Upper lobe of right lung (tissue), 1 donor: Measurements from ENCODE around the gene ANO1. TPM values are rescaled to one million over a fixed set of nuclear protein-coding genes. Genes with fewer than 3 reads are reported as not detected.

Experiments used
- ATAC-seq: fragments of 200-7000 bp; cut with Tn5 transposase; one replicate; pipeline ENCODE4 v1.9.1; 2020; ENCODE audit warnings: mild to moderate bottlenecking, moderate library complexity
- DNase-seq: peaks from one replicate; pipeline ENCODE4 v3.0.0-alpha.2; 2020
- H3K27ac ChIP-seq: fragments of 200-600 bp; one replicate; pipeline ENCODE4 v1.8.0; 2022
- H3K27me3 ChIP-seq: fragments of 200-600 bp; one replicate; pipeline ENCODE4 v1.8.0; 2022; ENCODE audit warnings: mild to moderate bottlenecking
- H3K36me3 ChIP-seq: fragments of 200-600 bp; one replicate; pipeline ENCODE4 v1.8.0; 2022
- H3K4me1 ChIP-seq: fragments of 200-600 bp; one replicate; pipeline ENCODE4 v1.8.0; 2022
- H3K4me3 ChIP-seq: fragments of 200-600 bp; one replicate; pipeline ENCODE4 v1.8.0; 2022; ENCODE audit warnings: mild to moderate bottlenecking
- H3K9me3 ChIP-seq: fragments of 200-600 bp; one replicate; pipeline ENCODE4 v1.8.0; 2022
- intact Hi-C: fragments of 100-400 bp; cut with DNase I; formaldehyde crosslinking; loops from one replicate; pipeline ENCODE4 v1.11.0; 2022
- total RNA-seq: library from RNA; stranded (reverse); fragmentation: NEBNext Ultra II Directional; extraction: Animal tissue kit (Norgen Biotek cat#: 25700); gene quantifications from one replicate; pipeline ENCODE4 v1.2.1, GENCODE V29; 2021
- TF ChIP-seq, protein P1 (sequence below): fragments of 200-600 bp; IDR thresholded peaks from one replicate; pipeline ENCODE4 v1.8.0; 2022; ENCODE audit warnings: antibody characterized with exemption
- donor health status: DM: no; HTN: yes; CAD: no; lungs with severe emphysema.

The ANO1 gene
- total RNA-seq, 1 donor from 2014 or later = 16.8 TPM

DNA sequence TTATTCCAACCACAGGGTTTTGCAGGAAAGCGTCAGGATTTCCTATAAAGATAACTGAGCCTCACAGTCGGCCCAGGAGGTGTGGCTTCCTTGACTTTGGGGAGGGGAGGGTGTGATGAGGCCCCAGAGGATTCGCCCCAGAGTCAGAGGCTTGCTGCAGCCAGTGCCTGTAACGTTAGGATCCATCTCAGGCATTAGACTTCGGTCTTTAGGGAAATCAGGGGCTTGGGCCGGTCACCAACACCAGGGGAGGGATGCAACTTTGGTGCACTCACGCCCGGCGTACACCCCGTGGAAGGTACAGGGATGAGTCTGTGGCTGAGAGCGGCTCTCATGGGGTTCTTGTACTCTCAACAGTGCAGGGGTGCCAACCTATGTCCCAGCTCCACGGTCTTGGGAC lies 5.7 kb upstream of the ANO1 start:
- intact Hi-C loops = no loop called here
- TF ChIP-seq, protein P1, sequence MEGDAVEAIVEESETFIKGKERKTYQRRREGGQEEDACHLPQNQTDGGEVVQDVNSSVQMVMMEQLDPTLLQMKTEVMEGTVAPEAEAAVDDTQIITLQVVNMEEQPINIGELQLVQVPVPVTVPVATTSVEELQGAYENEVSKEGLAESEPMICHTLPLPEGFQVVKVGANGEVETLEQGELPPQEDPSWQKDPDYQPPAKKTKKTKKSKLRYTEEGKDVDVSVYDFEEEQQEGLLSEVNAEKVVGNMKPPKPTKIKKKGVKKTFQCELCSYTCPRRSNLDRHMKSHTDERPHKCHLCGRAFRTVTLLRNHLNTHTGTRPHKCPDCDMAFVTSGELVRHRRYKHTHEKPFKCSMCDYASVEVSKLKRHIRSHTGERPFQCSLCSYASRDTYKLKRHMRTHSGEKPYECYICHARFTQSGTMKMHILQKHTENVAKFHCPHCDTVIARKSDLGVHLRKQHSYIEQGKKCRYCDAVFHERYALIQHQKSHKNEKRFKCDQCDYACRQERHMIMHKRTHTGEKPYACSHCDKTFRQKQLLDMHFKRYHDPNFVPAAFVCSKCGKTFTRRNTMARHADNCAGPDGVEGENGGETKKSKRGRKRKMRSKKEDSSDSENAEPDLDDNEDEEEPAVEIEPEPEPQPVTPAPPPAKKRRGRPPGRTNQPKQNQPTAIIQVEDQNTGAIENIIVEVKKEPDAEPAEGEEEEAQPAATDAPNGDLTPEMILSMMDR = no peak
- peaks cover 54% of the 10 kb centered on the region for H3K27me3 ChIP-seq

DNA sequence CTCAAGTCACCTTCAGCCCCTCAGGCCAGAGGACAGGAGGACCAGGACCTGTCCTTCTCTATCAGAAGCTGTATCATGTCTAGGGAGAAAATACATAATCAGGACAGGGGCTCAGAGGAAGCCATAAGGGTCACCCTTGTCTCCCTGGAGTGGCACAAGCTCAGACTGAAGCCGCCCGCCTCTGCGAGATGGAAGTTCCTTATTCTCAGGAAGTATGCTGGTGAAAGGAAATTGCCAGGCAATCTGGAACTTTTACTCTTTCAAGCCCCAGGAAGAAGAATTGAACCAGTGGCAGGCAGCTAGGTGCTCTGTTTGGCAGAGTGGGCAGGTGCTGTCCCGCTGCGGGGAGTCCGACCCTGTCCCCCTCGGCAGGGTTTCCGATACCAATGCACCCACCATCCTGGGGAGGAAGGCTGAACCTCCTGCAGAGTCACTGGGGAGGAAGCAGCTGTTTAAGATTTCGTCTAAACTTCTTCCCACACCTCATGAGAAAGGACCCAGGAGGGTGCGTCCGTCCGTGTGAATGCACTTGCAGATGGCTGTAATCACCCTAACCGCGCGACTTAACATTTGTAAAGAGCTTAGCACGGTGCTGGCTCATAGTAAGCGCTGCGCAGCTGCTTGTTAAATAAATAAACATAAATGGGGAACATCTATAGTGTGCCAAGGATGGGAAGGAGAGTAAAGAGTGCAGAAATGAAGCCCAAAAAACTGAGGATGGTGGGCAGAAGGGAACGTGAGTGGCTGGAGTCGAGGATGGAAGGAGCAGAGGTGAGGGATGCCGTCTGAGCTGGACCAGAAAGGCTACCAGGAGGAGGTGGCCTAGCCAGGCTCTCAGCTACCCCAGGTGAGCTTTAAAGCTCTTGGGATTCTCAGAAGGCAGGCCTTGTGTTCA lies 5.0 kb upstream of the ANO1 start:
- Histone ChIP-seq H3K4me3 (no peak overlapping the region), H3K27me3 (peaks cover 53% of the 10 kb centered on the region), H3K9me3 (no peaks in the 10 kb centered on the region), H3K36me3 (no peaks in the 10 kb centered on the region), H3K4me1 (no peaks in the 10 kb centered on the region), H3K27ac (no peak overlapping the region)
- TF ChIP-seq, protein P1 = no peak
- DNase-seq = peak; percentile 32
- intact Hi-C loops = no loop called here
- no peak for ATAC-seq

More for the DNA sequence above, 5.7 kb upstream of the ANO1 start:
- Histone ChIP-seq H3K4me1 (peaks cover 3% of the 10 kb centered on the region), H3K36me3 (no peaks in the 10 kb centered on the region), H3K9me3 (no peaks in the 10 kb centered on the region), H3K4me3 (no peak overlapping the region), H3K27ac (no peak overlapping the region)
- peak; percentile 39 for DNase-seq
- ATAC-seq = no peak

DNA sequence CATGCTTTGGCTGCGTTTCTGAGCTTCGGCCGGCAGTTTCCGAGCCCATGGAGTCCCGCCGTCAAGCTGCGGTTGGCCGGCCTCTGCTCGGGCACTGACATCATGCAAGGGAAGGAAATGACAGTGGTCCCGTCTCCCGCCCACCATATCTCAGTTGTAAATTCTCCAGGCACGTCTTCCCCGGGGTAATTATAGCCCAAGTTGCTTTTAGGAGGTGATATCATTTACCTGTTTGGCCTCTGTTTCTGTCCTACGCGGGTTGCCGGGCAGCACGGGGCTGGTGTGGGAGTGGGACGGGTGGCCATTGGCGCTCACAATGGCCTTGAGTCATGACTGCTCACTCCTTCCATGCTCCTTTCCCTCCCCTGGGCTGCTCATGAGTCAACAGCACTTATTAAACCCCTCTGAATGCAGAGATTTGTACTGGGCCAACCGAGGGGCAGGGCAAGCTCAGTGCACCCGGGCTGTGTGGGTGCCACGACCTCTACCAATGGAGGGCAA lies 4.2 kb upstream of the ANO1 start:
- intact Hi-C loops = no loop called here
- Histone ChIP-seq H3K4me3 (no peak overlapping the region), H3K4me1 (no peaks in the 10 kb centered on the region), H3K9me3 (no peaks in the 10 kb centered on the region), H3K36me3 (no peaks in the 10 kb centered on the region), H3K27me3 (peaks cover 48% of the 10 kb centered on the region), H3K27ac (no peak overlapping the region)
- ATAC-seq (no peak), DNase-seq (peak; percentile 33)
- TF ChIP-seq, protein P1 = no peak

DNA sequence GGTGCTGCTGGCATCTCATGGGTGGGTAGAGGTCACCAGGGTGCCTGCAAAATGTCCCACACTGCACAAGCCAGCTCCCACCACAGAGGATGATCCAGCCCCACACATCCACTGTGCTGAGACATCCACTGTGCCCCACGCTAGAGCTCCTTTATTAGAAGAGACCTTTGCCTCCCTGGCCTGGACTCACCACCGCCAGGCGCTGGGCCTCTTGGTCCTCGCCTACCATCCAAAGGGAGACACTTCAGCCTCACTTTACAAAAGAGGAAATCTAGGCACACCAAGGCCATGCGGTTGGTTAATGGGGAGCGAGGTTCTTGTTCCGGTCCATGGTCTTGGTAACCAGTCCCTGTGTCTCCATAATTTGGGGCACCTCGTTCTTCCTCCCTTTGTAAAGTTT lies 3.4 kb upstream of the ANO1 start:
- ATAC-seq (no peak), DNase-seq (peak; percentile 48)
- H3K27ac ChIP-seq = no peak overlapping the region
- intact Hi-C loops = no loop called here
- no peak overlapping the region for H3K4me3 ChIP-seq
- no peaks in the 10 kb centered on the region for H3K9me3 ChIP-seq
- TF ChIP-seq, protein P1 = no peak
- peaks cover 43% of the 10 kb centered on the region for H3K27me3 ChIP-seq
- H3K4me1 ChIP-seq = no peaks in the 10 kb centered on the region
- no peaks in the 10 kb centered on the region for H3K36me3 ChIP-seq

DNA sequence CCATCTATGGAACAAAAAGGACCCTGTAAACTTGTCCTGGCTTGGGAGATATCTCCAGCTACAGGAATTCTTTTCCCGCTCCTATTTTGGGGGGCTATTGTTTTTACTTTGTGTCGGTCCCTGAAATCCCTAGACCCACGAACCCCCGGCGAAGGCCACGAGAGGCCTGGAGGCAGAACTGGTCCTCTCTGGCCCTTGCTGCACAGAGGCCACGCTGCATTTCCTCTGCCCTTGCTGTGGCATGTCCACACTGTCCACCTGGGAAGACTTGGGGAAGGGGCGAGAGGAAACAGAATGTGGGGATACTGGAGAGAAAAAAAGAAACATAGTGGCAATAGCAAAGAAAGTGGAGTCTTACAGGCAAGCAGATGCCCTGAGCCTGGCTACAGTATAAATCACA lies 2.3 kb upstream of the ANO1 start:
- Histone ChIP-seq H3K36me3 (no peaks in the 10 kb centered on the region), H3K4me1 (no peaks in the 10 kb centered on the region), H3K9me3 (no peaks in the 10 kb centered on the region), H3K27me3 (peaks cover 33% of the 10 kb centered on the region), H3K4me3 (no peak overlapping the region), H3K27ac (no peak overlapping the region)
- DNase-seq (no peak), ATAC-seq (no peak)
- TF ChIP-seq, protein P1 = no peak
- intact Hi-C loops = no loop called here
